KG1 (cell line): ENCODE data around the gene GFPT1.
"Not testable (repeated sequence)": the region's sequence is repeated elsewhere in the genome, so short reads cannot be mapped to it uniquely, and the experiment has no call there.

Experiments
- DNase-seq: peaks from one replicate; lab custom pipeline; 2025; lab: John Stamatoyannopoulos, UW

The GFPT1 gene

GRCh38 chr2:69383176-69383812, 3.7 kb downstream of the GFPT1 start:
- DNase-seq = no peak

GRCh38 chr2:69382547-69382946, 4.5 kb downstream of the GFPT1 start:
- no peak for DNase-seq

DNA sequence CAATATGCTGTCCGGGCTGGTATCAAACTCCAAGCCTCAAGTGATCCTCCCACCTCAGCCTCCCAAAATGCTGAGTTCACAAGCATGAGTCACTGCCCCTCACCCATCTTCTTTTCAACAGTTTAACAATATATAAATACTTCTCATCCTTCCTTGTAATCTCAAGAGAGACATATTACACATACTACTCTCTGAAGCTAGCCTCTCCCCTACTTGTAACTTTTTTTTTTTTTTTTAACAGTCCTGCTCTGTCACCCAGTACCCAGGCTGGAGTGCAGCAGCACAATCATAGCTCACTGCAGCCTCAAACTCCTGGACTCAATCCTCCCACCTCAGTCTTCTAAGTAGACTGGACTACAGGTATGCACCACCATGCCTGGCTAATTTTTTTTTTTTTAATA, 5.7 kb downstream of the GFPT1 start:
- DNase-seq = no peak

DNA sequence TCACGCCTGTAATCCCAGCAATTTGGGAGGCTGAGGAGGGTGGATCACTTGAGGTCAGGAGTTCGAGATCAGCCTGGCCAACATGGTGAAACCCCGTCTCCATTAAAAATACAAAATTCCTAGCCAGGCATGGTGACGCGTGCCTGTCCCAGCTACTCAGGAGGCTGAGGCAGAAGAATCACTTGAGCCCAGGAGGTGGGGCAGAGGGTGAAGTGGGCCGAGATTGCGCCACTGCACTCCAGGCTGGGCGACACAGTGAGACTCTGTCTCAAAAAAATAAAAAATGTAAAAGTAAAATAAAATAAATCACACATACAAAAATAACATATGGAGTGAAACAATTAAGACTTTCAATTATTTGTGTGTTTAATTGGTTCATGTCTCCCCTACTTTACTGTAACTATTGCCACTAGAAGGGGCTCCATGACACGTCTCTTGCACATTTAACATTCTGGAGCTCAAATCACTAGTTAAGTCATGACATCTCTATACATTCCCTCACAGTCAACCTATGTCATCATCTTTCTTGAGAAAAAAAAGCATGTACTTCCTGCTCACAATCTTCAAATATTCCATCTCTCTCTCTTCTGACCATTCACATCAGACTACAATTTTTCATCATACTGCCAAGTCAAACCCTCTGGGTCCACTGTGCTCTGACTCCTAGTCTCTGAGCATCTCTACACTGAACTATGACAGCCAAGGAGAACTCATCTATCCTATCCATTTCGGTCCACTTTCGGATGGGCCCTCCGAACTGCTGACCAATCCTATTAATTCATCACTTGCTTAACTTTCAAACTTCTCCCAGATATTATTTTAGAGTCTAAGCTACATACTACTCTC, 6.7 kb downstream of the GFPT1 start:
- DNase-seq = no peak

DNA sequence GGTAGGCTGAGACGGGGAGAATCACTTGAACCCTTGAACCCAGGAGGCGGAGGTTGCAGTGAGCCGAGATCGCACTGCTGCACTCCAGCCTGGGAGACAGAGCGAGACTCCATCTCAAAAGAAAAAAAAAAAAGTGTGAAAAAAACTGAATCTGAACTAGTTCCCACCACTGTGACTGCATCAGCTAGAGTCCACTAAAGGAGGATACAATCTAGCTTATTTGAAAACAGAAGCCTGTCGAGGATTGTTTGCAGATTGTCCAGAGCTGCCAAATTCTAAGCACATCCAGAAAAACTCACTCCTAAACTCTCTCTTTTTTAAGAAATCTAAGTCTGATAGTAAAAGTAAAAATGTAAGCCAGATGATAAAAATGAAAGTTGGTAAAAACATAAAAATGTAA, 10.6 kb downstream of the GFPT1 start:
- no peak for DNase-seq

DNA sequence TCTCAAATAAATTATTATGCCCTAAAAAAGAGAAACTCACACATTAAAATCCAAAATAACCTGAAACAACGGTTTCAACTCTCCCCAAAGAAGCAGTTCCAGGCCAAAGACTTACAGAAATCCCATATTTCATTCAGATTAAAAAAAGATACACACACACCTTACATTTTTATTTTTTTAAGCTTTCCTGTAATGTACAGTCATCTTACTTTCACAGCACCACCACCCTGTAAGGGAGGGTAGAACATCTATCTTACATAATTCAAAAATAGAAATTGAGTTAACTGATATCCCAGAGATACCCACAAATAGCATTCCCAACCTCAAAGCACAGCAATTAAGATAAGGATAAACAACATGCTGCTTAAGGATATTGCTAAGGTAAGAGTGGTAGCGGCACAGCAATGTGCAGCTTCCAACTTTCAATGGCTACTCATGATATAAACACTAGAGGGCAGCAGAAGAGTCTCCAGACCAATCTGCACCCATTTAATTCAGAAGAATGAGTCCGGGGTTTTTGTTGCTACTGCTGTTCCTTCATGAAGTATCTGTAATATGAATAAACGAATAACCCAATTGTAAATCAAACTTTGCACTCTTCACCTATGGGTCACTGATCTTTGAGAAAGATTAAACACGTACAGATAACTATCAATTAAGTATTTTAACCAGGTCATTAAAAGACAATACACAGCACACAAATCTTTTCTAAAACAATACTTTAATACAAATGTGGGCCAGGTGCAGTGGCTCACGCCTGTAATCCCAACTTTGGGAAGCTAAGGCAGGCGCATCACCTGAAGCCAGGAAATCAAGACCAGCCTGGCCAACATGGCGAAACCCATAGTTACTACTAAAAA, 11.3 kb downstream of the GFPT1 start:
- peak; percentile 18 for DNase-seq

- DNase-seq = no peak
Observed at GRCh38 chr2:69372767-69373166, 14.3 kb downstream of the GFPT1 start.

DNA sequence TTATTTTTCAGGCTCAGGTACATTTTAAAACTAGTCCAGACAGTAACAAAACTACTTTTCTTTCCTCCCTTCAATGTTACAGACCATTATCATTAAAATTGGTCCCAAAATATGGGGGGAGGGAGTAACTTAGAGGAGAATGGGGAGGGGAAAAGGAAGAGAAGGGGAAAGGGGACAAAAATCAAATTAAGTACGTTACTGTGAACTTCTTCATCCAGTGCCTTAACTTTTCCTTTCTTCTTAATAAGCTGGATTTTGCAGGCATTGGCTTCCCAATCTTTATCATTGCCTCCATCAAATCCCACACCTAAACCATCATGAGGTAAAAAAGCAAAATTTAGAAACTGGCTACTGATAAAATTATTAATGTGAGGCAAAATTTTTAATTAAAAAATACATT, 17.2 kb downstream of the GFPT1 start:
- DNase-seq = no peak

- DNase-seq = no peak
Observed at GRCh38 chr2:69368588-69368987, 18.4 kb downstream of the GFPT1 start.

DNA sequence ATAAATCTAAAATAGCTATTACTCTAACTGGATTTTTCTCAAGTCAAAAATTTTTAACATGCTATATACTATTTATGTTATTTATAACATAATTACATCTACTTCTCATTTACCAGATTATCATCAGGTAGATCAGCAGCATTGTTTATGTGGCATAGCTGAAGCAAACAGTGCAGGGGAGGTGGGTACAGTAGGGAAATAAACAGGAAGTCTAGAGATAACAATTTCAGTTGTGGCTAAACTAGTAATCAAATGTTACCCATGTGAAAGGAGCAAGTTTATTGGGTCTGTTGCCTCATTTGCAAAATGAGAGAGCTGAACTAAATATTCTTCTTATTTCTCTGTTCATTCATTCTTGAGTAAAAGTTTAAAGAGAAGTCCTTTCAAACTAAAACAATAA, 27.7 kb downstream of the GFPT1 start:
- DNase-seq = no peak

DNA sequence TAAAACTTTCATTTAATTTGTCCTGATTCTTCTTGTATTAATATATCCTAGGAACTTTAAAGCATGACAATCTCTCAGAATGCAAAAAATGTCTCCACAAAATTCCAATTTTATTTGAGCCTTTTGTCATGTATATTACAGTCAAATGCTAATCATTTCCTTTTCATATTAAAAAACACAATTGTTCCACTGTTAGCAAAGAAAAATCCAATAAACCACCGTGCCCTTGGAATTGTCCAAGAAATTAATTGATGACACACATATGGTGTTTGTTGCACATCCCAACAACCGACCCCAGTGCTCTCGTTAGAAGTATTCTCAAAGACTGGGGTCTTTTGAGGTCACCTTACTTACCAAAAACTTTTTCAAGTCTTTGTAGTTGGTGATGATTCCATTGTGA, 28.1 kb downstream of the GFPT1 start:
- DNase-seq = no peak

GRCh38 chr2:69356471-69356870, 30.6 kb downstream of the GFPT1 start:
- no peak for DNase-seq

GRCh38 chr2:69354976-69355375, 32.1 kb downstream of the GFPT1 start:
- DNase-seq = not testable (repeated sequence)

DNA sequence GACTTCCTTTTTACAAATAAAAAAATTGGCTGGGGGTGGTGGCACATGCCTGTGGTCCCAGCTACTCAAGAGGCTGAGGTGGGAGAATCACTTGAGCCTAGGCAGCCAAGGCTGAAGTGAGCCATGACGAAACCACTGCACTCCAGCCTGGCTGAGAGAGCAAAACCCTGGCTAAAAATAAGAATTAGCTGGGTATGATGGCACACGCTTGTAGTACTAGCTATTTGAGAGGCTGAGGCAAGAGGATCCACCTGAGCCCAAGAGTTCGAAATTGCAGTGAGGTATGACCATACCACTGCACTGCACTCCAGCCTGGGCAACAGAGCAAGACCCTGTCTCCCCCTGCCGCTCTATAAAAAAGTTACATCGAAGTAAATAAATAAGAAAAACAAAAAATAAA, 33.7 kb downstream of the GFPT1 start:
- no peak for DNase-seq

- no peak for DNase-seq
Observed at GRCh38 chr2:69348781-69349180, 38.2 kb downstream of the GFPT1 start.

GRCh38 chr2:69345434-69345833, 41.6 kb downstream of the GFPT1 start:
- no peak for DNase-seq

GRCh38 chr2:69344305-69344704, 42.7 kb downstream of the GFPT1 start:
- DNase-seq = no peak

- no peak for DNase-seq
Observed at GRCh38 chr2:69340101-69340775, 46.8 kb downstream of the GFPT1 start.

GRCh38 chr2:69335311-69335710, 51.7 kb downstream of the GFPT1 start:
- no peak for DNase-seq

DNA sequence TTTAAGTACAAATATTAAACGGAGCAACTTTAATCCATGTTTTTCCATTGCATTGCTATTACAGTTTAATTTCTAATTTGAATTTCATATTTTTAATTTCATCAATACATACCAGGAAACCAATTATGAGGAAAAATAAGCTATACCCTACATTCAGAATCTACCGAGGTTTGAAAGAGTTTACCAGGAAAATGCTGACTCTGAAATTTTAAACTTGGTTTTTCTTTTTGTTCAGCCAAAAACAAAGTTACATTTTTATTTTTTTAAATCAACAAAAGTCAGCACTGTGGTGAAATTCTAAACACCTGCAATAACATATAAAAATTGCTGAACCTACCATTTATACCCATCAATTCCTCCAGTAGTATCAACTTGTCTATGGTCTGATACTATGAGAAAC, 53.7 kb downstream of the GFPT1 start:
- DNase-seq = no peak

GRCh38 chr2:69330781-69331180, 56.2 kb downstream of the GFPT1 start:
- no peak for DNase-seq

DNA sequence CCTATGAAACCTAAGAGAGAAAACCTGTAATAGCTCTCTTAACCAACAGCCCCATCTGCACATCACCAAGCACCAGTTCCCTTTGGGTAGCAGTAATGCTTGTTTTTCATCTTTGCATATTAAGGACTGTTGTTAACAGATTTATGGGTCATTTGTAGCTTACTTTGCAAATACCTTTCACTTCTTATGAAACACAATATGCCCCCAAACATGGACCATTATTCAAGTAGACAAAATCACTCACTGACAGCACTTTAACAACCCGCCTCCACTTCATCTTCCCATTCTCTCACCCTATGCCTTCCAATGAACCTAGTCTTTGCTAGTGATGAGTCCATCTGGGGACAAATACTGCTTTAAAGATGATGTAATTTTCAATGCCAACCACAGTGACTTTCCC, 64.4 kb downstream of the GFPT1 start:
- DNase-seq = no peak
